Karpas-422 (cell line): Measurements from ENCODE around the gene AOAH. TPM values are rescaled to one million over a fixed set of nuclear protein-coding genes. Genes with fewer than 3 reads are reported as not detected.

Experiments
- DNase-seq: peaks from one replicate; pipeline ENCODE4 v3.0.0-alpha.2; 2015
- H2AFZ ChIP-seq: fragments of 200-600 bp; sonication (generic); 2 replicates; pipeline ENCODE4 v1.6.1; 2014; ENCODE audit warnings: antibody characterized with exemption, low read length, mixed read lengths
- H3K27ac ChIP-seq: fragments of 200-600 bp; sonication (generic); 2 replicates; pipeline ENCODE4 v1.5.1; 2014; ENCODE audit warnings: mild to moderate bottlenecking, low read length, moderate library complexity
- H3K27me3 ChIP-seq: fragments of 200-600 bp; sonication (generic); 2 replicates; pipeline ENCODE4 v1.6.1; 2014; ENCODE audit warnings: low read length, mixed read lengths
- H3K36me3 ChIP-seq: fragments of 200-600 bp; sonication (generic); 2 replicates; pipeline ENCODE4 v1.6.1; 2014; ENCODE audit warnings: low read length, mixed read lengths; ENCODE audit not compliant: insufficient read depth
- H3K4me1 ChIP-seq: fragments of 200-600 bp; sonication (generic); 2 replicates; pipeline ENCODE4 v1.6.1; 2014; ENCODE audit warnings: mild to moderate bottlenecking, low read length, mixed read lengths
- H3K4me2 ChIP-seq: fragments of 200-600 bp; sonication (generic); 2 replicates; pipeline ENCODE4 v1.6.1; 2014; ENCODE audit warnings: low read length, low read depth, mild to moderate bottlenecking; ENCODE audit not compliant: poor library complexity, severe bottlenecking
- H3K4me3 ChIP-seq: fragments of 200-600 bp; sonication (generic); 2 replicates; pipeline ENCODE4 v1.5.1; 2014; ENCODE audit warnings: mild to moderate bottlenecking, antibody characterized with exemption, low read length, mixed read lengths
- H3K79me2 ChIP-seq: fragments of 200-600 bp; sonication (generic); 2 replicates; pipeline ENCODE4 v1.6.1; 2014; ENCODE audit warnings: mild to moderate bottlenecking, low read length, mixed read lengths
- H3K9ac ChIP-seq: fragments of 200-600 bp; sonication (generic); 2 replicates; pipeline ENCODE4 v1.6.0; 2014; ENCODE audit warnings: low read length
- H3K9me2 ChIP-seq: fragments of 200-600 bp; sonication (generic), shearing (Covaris generic); replicated peaks from 2 replicates; pipeline ENCODE4 v1.6.0; 2014; ENCODE audit warnings: mild to moderate bottlenecking, low read length, moderate library complexity; ENCODE audit not compliant: insufficient read depth
- H3K9me3 ChIP-seq: fragments of 300-700, 200-600 bp; sonication (generic); 2 replicates; pipeline ENCODE4 v1.6.1; 2014; ENCODE audit warnings: low read length, mixed read lengths
- H4K20me1 ChIP-seq: fragments of 200-600 bp; sonication (generic); 2 replicates; pipeline ENCODE4 v1.6.1; 2014; ENCODE audit warnings: mild to moderate bottlenecking, antibody characterized with exemption, low read length, low read depth; ENCODE audit not compliant: insufficient read depth
- total RNA-seq: library from RNA; depleted of rRNA; stranded (reverse); fragments of >200 nt; shearing (Covaris generic); gene quantifications from 2 replicates; pipeline ENCODE4 v1.2.3, GENCODE V29; 2014; ENCODE audit warnings: low replicate concordance

Gene AOAH
- total RNA-seq, 1 experiment from 2014 or later = not detected

GRCh38 chr7:36644625-36645422 is 79.5 kb downstream of the AOAH start:
- Histone ChIP-seq H3K9ac (no peak overlapping the region), H3K4me1 (no peaks in the 10 kb centered on the region), H3K9me2 (no peaks in the 10 kb centered on the region), H2AFZ (no peak overlapping the region), H3K36me3 (no peaks in the 10 kb centered on the region), H3K4me2 (no peak overlapping the region), H3K79me2 (no peaks in the 10 kb centered on the region), H3K9me3 (no peaks in the 10 kb centered on the region), H3K27me3 (no peaks in the 10 kb centered on the region), H3K27ac (no peak overlapping the region), H3K4me3 (no peak overlapping the region), H4K20me1 (no peaks in the 10 kb centered on the region)
- DNase-seq = no peak

GRCh38 chr7:36642414-36642813 is 81.9 kb downstream of the AOAH start:
- H3K9me3 ChIP-seq = no peaks in the 10 kb centered on the region
- no peaks in the 10 kb centered on the region for H3K79me2 ChIP-seq
- H3K27me3 ChIP-seq = no peaks in the 10 kb centered on the region
- no peak overlapping the region for H3K4me2 ChIP-seq
- no peak overlapping the region for H3K27ac ChIP-seq
- no peaks in the 10 kb centered on the region for H3K9me2 ChIP-seq
- H3K4me1 ChIP-seq = no peaks in the 10 kb centered on the region
- H3K36me3 ChIP-seq = no peaks in the 10 kb centered on the region
- no peak overlapping the region for H3K9ac ChIP-seq
- no peak overlapping the region for H2AFZ ChIP-seq
- no peak overlapping the region for H3K4me3 ChIP-seq
- no peaks in the 10 kb centered on the region for H4K20me1 ChIP-seq
- no peak for DNase-seq

GRCh38 chr7:36642010-36642409 is 82.3 kb downstream of the AOAH start:
- H3K27ac ChIP-seq = no peak overlapping the region
- H3K9me2 ChIP-seq = no peaks in the 10 kb centered on the region
- H4K20me1 ChIP-seq = no peaks in the 10 kb centered on the region
- no peaks in the 10 kb centered on the region for H3K4me1 ChIP-seq
- H3K9ac ChIP-seq = no peak overlapping the region
- no peaks in the 10 kb centered on the region for H3K79me2 ChIP-seq
- no peaks in the 10 kb centered on the region for H3K9me3 ChIP-seq
- no peak overlapping the region for H3K4me2 ChIP-seq
- H2AFZ ChIP-seq = no peak overlapping the region
- no peaks in the 10 kb centered on the region for H3K27me3 ChIP-seq
- H3K4me3 ChIP-seq = no peak overlapping the region
- no peak for DNase-seq
- no peaks in the 10 kb centered on the region for H3K36me3 ChIP-seq

- Histone ChIP-seq H3K27ac (no peak overlapping the region), H3K79me2 (no peaks in the 10 kb centered on the region), H3K4me1 (no peaks in the 10 kb centered on the region), H4K20me1 (no peaks in the 10 kb centered on the region), H2AFZ (no peak overlapping the region), H3K36me3 (no peaks in the 10 kb centered on the region), H3K4me3 (no peak overlapping the region), H3K4me2 (no peak overlapping the region), H3K9ac (no peak overlapping the region), H3K9me3 (no peaks in the 10 kb centered on the region), H3K27me3 (no peaks in the 10 kb centered on the region), H3K9me2 (no peaks in the 10 kb centered on the region)
- DNase-seq = no peak
These were observed 83.6 kb downstream of the AOAH start for GRCh38 chr7:36640682-36641081.

GRCh38 chr7:36639826-36640225 is 84.5 kb downstream of the AOAH start:
- Histone ChIP-seq H3K9me3 (no peaks in the 10 kb centered on the region), H3K79me2 (no peaks in the 10 kb centered on the region), H2AFZ (no peak overlapping the region), H3K4me3 (no peak overlapping the region), H4K20me1 (no peaks in the 10 kb centered on the region), H3K36me3 (no peaks in the 10 kb centered on the region), H3K9ac (no peak overlapping the region), H3K9me2 (no peaks in the 10 kb centered on the region), H3K27ac (no peak overlapping the region), H3K27me3 (no peaks in the 10 kb centered on the region), H3K4me2 (no peak overlapping the region), H3K4me1 (no peaks in the 10 kb centered on the region)
- DNase-seq = no peak

- H3K9ac ChIP-seq = no peak overlapping the region
- no peaks in the 10 kb centered on the region for H3K9me2 ChIP-seq
- H3K27ac ChIP-seq = no peak overlapping the region
- no peaks in the 10 kb centered on the region for H3K27me3 ChIP-seq
- H4K20me1 ChIP-seq = no peaks in the 10 kb centered on the region
- H3K36me3 ChIP-seq = no peaks in the 10 kb centered on the region
- DNase-seq = no peak
- no peaks in the 10 kb centered on the region for H3K4me1 ChIP-seq
- no peak overlapping the region for H2AFZ ChIP-seq
- H3K4me2 ChIP-seq = no peak overlapping the region
- no peaks in the 10 kb centered on the region for H3K79me2 ChIP-seq
- no peaks in the 10 kb centered on the region for H3K9me3 ChIP-seq
- H3K4me3 ChIP-seq = no peak overlapping the region
These were observed 85.6 kb downstream of the AOAH start for GRCh38 chr7:36638586-36639263.

- Histone ChIP-seq H3K36me3 (no peaks in the 10 kb centered on the region), H3K9me2 (no peaks in the 10 kb centered on the region), H3K9me3 (no peaks in the 10 kb centered on the region), H4K20me1 (no peaks in the 10 kb centered on the region), H3K4me2 (no peak overlapping the region), H3K4me1 (no peaks in the 10 kb centered on the region), H3K79me2 (no peaks in the 10 kb centered on the region), H2AFZ (no peak overlapping the region), H3K4me3 (no peak overlapping the region), H3K9ac (no peak overlapping the region), H3K27ac (no peak overlapping the region), H3K27me3 (no peaks in the 10 kb centered on the region)
- DNase-seq = no peak
These were observed 86.2 kb downstream of the AOAH start for GRCh38 chr7:36638140-36638539.

GRCh38 chr7:36637417-36637816 is 86.9 kb downstream of the AOAH start:
- Histone ChIP-seq H3K4me3 (no peak overlapping the region), H3K27me3 (no peaks in the 10 kb centered on the region), H3K9me3 (no peaks in the 10 kb centered on the region), H3K36me3 (no peaks in the 10 kb centered on the region), H3K4me2 (no peak overlapping the region), H3K4me1 (no peaks in the 10 kb centered on the region), H4K20me1 (no peaks in the 10 kb centered on the region), H3K9me2 (no peaks in the 10 kb centered on the region), H2AFZ (no peak overlapping the region), H3K9ac (no peak overlapping the region), H3K27ac (no peak overlapping the region), H3K79me2 (no peaks in the 10 kb centered on the region)
- DNase-seq = no peak
